Lower leg skin (tissue), 3 donors: ENCODE results near the gene CCDC127.

ENCODE experiments used
- POLR2A ChIP-seq, 2 donors: fragments of 450-650 bp; IDR thresholded peaks; one replicate each; pipeline ENCODE4 v1.6.1; 2016 to 2017; ENCODE audit warnings: antibody characterized with exemption in 2 of 2, mild to moderate bottlenecking in 1 of 2, moderate library complexity in 1 of 2
- TF ChIP-seq, protein P1 (sequence below), 3 donors: fragments of 450-650 bp; IDR thresholded peaks; one replicate each; pipeline ENCODE4 v1.5.1; 2016; ENCODE audit warnings: antibody characterized with exemption in 3 of 3, mild to moderate bottlenecking in 3 of 3, moderate library complexity in 2 of 3

DNA sequence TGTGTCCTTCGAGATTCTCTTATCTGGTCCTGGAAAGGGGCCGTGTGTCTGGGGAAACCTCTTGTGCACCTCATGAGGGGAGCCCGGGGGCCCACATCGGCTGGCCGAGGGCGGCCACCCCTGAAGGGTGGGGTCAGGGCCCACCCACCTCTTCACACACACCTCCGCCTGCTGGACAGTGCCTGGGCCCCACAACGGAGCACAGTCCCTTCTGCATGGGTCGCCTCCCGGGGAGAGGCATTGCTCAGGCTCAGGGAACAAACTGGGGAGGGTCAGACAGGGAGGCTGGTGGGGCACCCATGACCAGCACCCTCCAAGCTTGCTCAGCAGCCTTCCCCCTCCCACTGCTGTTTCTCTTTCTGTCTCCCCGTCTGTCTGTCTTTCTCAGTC lies 28.0 kb downstream of the CCDC127 start:
- TF ChIP-seq, protein P1, sequence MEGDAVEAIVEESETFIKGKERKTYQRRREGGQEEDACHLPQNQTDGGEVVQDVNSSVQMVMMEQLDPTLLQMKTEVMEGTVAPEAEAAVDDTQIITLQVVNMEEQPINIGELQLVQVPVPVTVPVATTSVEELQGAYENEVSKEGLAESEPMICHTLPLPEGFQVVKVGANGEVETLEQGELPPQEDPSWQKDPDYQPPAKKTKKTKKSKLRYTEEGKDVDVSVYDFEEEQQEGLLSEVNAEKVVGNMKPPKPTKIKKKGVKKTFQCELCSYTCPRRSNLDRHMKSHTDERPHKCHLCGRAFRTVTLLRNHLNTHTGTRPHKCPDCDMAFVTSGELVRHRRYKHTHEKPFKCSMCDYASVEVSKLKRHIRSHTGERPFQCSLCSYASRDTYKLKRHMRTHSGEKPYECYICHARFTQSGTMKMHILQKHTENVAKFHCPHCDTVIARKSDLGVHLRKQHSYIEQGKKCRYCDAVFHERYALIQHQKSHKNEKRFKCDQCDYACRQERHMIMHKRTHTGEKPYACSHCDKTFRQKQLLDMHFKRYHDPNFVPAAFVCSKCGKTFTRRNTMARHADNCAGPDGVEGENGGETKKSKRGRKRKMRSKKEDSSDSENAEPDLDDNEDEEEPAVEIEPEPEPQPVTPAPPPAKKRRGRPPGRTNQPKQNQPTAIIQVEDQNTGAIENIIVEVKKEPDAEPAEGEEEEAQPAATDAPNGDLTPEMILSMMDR (IDR thresholded peaks at IDR 0.05) = no peak
- TF ChIP-seq POLR2A (IDR thresholded peaks at IDR 0.05) = no peak
